ENCODE measurements around the gene SLC35D1.

GRCh38 chr1:67044631-67045270, 9.2 kb downstream of the SLC35D1 start:
- TF ChIP-seq JUND (IDR thresholded peaks at IDR 0.05) (no peak), CTCF (IDR thresholded peaks at IDR 0.05; ENCODE audit: low read depth, low read length, missing input control) (no peak), RAD21 (IDR thresholded peaks at IDR 0.05) (no peak), TAF1 (conservative IDR thresholded peaks at IDR 0.05) (no peak), ATF3 (IDR thresholded peaks at IDR 0.05) (no peak)

Measured in liver (tissue), 3 donors.